Measurements from ENCODE around the gene GPC5.

DNA sequence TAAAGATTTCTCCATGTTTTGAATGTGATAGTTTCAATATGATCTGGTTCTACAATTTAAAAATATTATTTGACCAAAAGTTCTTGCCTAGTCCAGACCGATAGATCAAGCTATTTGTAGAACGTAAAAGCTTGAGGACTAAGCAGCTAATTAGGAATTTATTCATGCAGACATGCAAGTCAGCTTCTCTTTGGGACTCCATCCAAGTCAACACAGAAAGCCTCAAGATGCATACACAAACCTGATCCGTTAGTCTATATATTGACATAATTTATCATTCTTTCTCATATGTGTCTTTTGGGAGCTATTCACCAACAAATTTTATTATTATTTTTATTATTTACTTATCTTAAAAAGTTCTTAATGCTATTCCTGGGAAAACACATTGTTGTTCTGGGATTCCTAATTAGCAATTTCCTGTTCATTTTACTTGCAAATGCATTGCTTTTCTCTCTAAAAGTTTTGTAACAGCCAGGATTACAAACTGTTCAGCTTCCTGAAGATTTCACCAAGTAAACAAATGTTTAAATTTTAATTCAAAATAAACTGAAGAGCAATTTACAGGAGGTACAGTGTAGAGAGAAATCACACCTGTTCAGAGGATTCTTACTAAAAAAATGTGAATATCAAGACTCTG is 375.3 kb downstream of the GPC5 start:
- TF ChIP-seq, protein P1, sequence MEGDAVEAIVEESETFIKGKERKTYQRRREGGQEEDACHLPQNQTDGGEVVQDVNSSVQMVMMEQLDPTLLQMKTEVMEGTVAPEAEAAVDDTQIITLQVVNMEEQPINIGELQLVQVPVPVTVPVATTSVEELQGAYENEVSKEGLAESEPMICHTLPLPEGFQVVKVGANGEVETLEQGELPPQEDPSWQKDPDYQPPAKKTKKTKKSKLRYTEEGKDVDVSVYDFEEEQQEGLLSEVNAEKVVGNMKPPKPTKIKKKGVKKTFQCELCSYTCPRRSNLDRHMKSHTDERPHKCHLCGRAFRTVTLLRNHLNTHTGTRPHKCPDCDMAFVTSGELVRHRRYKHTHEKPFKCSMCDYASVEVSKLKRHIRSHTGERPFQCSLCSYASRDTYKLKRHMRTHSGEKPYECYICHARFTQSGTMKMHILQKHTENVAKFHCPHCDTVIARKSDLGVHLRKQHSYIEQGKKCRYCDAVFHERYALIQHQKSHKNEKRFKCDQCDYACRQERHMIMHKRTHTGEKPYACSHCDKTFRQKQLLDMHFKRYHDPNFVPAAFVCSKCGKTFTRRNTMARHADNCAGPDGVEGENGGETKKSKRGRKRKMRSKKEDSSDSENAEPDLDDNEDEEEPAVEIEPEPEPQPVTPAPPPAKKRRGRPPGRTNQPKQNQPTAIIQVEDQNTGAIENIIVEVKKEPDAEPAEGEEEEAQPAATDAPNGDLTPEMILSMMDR (IDR thresholded peaks at IDR 0.05; ENCODE audit: low read depth, low read length, missing input control), result no peak
- TF ChIP-seq, protein P2, sequence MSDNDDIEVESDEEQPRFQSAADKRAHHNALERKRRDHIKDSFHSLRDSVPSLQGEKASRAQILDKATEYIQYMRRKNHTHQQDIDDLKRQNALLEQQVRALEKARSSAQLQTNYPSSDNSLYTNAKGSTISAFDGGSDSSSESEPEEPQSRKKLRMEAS (IDR thresholded peaks at IDR 0.05), result no peak
- TF ChIP-seq EGR1 (IDR thresholded peaks at IDR 0.05; ENCODE audit: low read depth in 2 of 2), result no peak
- TF ChIP-seq TAF1 (conservative IDR thresholded peaks at IDR 0.05), result no peak
